Stomach (tissue), 4 donors: Measurements from ENCODE around the gene M1AP.

Experiments
- CTCF ChIP-seq, 7 experiments: fragments of 450-650 bp in 4 of 7; fragments of 200-600 bp in 3 of 7; sonication (generic) in 3 of 7; IDR thresholded peaks; one replicate each; pipeline ENCODE4 v1.5.1; 2016 to 2019; ENCODE audit warnings: antibody characterized with exemption in 7 of 7, control low read depth in 2 of 7, mild to moderate bottlenecking in 1 of 7
- EP300 ChIP-seq: sonication (generic); formaldehyde crosslinking; IDR thresholded peaks from one replicate; pipeline ENCODE4 v1.6.1; 2017; ENCODE audit warnings: antibody characterized with exemption
- POLR2A ChIP-seq, 4 donors: fragments of 450-650 bp; IDR thresholded peaks; one replicate each; pipeline ENCODE4 v1.6.1; 2016; ENCODE audit warnings: antibody characterized with exemption in 4 of 4, control low read depth in 2 of 4, mild to moderate bottlenecking in 1 of 4, moderate library complexity in 1 of 4
- POLR2AphosphoS5 ChIP-seq, 3 donors: sonication (generic); formaldehyde crosslinking; IDR thresholded peaks; one replicate each; pipeline ENCODE4 v1.6.1; 2016; ENCODE audit warnings: antibody characterized with exemption in 3 of 3

GRCh38 chr2:74691929-74692328 is 43.8 kb upstream of the M1AP start:
- no peak for TF ChIP-seq POLR2AphosphoS5 (IDR thresholded peaks at IDR 0.05)
- no peak for TF ChIP-seq CTCF (IDR thresholded peaks at IDR 0.05)
- TF ChIP-seq POLR2A (IDR thresholded peaks at IDR 0.05): no peak
- no peak for TF ChIP-seq EP300
